Forelimb muscle (tissue), 1 donor: ENCODE results near the gene GGA1. TPM values are rescaled to one million over a fixed set of nuclear protein-coding genes. Genes with fewer than 3 reads are reported as not detected.

Experiments used
- DNase-seq: peaks from one replicate; pipeline ENCODE4 v3.0.0-alpha.2; 2013; ENCODE audit warnings: low read depth
- polyA plus RNA-seq: library from polyadenylated mRNA; unstranded; fragments of 120-200 nt; gene quantifications from one replicate; pipeline ENCODE4 v1.2.1, GENCODE V29; 2013; ENCODE audit not compliant: insufficient read length

GGA1 gene
- polyA plus RNA-seq, 1 donor: 44.8 TPM

DNA sequence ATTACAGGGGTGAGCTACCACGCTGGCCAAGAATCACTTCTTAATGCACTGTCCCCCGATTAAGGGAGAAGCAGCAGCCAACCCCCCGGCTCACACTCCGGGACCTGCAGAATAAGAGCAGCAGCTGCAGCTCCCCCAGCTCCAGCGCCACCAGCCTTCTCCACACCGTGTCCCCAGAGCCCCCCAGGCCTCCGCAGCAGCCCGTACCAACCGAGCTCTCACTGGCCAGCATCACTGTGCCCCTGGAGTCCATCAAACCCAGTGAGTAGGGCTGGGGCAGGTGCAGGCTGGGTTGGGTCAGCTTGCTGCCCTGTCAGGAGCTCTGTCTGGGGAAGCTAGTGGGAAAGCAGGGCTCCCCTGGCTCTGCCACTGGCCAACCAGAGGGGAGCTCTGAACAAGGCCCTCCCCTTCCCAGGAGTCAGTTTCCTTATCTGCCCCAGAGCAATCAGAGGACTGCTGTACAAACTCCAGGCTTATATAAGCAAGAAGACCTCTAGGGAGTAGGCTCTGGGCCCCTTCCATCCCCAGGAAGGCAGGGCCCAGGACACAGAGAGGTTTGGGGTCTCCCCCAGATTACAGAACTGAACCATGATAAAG is 22.3 kb downstream of the GGA1 start:
- DNase-seq: no peak

DNA sequence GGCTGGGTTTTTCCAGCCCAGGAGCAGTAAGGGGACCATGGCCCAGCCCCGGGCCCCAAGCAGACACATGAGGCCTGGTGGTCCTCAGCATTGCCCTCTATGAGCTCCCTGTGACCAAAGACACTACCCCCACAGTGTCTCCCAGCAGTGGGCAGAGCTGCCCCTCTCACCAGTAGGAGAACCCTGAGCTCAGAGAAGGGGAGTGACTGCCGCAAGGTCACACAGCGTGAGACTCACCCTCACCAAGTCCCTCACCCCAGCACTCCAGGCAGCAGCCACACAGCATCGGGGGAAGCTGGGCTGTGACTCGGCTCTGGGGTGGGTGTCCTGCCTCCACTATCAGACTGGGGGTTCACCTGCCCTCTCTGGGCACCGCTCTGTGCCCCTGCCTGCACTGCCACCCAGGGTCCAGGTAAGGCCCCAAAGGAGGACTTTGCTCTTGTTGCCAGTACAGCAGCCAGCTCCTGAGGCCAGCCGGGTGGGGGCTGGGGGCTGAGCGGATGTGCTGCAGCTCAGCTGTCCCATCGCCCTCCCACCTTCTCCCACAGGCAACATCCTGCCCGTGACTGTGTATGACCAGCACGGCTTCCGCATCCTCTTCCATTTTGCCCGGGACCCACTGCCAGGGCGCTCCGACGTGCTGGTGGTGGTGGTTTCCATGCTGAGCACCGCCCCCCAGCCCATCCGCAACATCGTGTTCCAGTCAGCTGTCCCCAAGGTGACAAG is 23.0 kb downstream of the GGA1 start:
- no peak for DNase-seq

DNA sequence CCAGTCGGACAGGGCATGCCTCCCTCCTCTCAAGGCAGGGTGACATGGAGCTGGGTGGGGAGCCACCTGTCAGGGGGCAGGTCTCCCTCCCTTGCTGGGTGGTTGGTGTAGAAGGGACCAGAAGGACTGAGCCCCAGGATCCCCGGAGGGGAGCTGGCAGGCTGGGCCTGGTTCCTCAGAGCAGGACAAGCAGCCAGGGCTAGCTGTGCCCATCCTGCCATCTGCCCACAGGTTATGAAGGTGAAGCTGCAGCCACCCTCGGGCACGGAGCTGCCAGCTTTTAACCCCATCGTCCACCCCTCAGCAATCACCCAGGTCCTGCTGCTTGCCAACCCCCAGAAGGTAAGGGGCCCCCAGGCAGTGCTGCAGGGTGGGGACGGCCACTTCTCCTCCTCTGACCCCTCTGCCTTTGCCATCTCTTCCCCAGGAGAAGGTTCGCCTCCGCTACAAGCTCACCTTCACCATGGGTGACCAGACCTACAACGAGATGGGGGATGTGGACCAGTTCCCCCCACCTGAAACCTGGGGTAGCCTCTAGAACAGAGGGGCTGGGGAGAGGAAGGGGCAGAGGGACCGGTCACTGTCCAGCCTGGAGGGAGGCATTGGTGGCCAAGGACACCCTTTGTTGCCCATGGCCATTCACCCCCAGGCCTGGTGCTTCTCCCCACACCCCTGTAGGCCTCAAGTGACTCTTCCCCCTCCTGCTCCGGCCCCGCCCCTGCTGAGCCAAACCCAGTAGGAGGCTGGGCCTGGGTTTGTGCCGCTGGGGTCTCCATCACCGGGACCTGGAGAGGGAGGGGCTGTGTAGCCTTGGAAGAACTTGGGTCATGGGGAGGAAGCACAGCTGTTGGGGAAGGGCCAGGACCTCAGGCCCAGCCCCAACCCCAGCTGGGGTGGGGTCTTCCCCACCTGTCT is 23.8 kb downstream of the GGA1 start:
- no peak for DNase-seq

DNA sequence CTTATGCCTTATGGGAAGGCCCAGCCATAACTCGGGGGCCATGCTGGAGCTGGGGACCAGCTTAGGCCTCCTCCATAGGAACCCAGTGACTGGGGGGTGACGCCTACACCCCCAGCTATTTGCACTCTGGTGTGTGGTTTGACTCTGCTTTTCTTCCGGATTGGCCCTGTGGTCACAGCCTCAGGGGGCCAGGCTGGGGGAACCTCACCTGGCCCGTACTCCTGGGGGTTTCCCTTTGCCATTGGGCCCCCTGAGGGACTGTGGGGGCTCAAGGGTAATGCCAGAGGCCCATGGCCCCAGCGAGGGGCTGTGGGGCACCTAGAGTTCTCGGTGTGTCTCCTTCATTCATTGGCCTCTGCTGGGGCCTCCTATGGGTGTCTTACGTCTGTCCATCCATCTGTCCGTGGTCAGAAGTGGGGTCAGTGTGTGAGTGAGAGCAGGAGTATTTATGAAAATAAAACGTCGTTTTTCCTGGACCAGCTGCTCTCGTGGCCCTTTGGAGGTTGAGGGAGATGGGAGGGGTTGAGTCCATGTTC is 24.5 kb downstream of the GGA1 start:
- no peak for DNase-seq

DNA sequence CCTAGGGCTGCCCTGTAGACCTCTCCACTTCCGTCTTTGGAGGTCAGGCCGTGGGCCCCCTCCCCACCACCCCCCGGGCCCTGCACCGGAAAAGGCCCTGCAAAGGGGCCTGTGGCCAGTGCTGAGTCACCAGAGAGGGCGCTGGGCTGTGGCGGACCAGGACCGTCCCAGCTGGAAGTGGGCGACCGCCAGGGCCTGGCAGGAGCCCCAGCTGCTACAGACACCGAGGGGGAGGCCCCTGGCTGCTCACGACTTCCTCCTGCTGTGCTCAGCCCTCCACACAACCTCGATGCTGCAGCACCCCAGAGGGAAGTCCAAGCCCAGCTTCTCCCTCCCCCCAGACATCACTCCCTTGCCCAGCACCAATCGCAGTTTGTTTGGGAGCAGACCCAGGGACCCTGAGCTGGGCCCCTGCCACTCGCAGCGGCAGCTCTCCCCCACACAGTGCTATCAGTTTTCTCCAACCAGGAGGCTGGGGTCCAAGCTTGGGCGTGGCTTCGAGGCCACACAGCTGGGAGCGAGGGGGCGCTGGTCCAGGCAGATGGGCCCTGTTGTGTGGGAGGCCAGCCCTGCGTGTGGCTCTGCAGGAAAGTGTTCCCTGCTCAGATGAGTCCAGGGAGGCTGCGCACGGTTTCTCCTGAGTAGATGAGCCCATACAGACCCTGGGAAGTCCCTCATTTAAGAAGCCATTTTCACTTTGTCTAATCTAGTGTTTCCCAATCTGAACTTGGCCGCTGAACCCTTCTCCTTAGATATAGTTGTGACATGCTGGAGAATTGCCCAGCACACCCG is 25.2 kb downstream of the GGA1 start:
- DNase-seq: peak; percentile 79

DNA sequence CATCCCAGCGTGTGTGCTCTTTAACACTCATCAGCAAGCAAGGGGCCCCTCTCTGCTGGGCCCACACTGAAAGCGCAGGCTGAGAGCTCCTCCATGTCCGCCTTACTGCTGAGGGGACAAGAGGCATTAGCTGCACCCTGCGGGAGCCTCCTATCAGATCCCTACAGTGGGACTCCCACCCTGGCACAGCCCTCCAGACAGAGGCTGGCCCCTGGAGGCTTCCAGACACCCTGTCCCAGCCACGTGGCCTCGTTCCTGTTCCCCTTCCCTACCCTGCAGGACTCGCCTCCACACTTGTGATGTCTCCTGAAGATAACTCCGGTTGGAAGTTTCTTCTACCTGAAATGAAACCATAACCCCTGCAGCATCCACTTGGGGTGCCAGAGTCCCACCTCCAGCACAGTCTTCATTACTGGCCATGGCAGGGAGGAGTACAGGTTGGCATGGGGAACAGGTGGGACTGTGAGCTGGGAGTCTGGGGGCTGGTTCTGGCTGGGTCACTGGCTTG is 25.8 kb downstream of the GGA1 start:
- DNase-seq: no peak

DNA sequence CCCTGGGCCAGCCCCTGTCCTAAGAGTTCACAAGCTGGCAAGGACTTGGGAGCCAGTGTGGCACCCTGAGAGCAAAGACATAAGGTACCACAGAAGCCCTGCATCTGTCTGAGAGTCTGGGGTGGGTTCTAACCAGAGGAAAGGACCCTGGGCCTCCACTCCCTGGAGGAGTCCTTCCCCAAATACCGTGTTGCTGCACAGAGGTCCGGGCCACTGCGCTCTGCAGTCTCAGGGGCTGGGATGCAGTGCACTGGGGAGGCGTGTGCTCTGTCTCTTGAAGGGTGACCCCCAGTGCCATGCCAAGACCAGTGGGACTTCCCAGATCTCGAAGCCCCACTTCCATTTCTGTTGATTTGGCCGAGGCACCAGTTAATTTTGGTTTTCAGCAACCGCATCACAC is 26.5 kb downstream of the GGA1 start:
- no peak for DNase-seq

DNA sequence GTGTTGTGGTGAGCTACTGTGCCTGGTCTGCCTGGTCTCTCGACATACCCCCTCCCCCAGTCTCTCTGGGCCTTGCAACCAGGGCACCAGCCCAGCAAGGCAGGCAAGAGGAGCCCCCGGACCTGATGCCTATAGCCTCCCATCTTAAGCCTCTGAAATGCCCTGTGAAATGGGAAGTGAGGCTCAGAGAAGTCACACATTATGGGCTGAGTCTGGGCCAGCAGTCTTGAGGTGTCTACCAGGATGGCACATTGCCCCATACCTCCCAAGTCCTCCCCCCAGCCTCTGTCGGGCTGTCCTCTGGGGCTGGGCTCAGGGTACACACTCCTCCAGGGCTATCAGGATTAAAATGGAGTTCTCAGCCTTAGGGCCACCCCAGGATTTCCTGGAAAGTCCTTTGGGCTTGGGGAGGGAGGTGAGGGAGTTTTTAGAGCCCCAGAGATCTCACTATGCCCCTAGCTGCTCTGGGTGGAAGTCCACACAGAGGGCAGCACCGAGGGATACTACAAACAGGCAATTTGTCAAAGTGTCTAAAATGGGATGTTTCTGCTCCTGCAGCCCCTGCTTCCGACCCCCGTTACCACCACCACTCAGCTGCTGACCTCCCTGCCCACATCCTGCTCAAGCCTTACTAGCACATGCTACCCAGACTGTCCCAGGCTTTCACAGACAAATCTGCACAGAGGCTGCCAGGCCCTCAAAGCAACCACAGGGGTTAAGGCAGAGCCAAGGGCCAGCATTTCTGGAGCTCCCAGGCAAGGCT is 27.7 kb downstream of the GGA1 start:
- no peak for DNase-seq

DNA sequence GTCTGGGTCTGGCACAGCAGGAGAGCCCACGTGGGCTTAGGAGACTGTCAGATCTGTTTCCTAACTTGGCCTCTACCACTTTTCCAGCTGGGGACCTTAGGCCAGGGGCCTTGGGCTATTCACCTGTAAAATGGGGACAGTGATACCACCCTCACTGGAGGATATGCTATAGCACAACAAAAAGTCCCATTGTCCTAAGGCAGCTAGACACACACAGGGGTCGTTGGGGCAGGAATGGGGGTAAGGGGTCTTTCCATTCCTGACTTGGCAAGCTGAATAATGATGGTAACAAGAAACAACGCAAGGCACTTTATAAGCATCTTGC is 28.3 kb downstream of the GGA1 start:
- no peak for DNase-seq

DNA sequence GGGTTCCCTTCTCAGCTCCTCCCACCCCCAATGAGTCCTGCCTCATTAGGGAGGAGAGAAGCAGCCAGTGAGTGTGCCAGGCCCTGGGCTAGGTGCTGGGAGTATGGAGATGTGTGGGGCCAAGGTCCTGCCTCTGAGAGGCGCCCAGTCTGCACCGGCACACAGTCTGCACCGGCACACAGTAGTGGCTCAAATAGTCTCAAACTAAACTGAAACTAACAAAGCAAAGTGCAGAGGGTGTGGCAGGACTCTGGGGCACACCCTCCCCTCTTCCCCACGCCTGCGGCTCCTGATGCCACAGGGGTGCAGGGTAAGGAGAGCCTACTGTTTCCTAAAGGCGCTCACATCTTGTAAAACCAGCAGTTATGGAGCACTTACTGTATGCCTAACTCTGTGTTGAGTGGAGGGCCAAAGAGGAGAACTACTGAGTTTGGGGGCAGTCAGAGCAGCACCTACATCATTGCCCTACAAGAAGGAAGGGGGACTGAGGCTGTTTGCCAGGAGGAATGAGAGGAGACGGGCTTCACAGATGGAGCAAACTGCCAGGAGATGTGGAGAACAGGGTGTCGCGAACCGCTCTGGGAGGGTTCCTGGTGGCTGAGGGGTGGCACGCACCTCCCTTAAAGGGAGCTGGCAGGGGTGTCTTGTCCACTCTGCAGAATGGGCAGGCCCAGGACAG is 29.9 kb downstream of the GGA1 start:
- no peak for DNase-seq

DNA sequence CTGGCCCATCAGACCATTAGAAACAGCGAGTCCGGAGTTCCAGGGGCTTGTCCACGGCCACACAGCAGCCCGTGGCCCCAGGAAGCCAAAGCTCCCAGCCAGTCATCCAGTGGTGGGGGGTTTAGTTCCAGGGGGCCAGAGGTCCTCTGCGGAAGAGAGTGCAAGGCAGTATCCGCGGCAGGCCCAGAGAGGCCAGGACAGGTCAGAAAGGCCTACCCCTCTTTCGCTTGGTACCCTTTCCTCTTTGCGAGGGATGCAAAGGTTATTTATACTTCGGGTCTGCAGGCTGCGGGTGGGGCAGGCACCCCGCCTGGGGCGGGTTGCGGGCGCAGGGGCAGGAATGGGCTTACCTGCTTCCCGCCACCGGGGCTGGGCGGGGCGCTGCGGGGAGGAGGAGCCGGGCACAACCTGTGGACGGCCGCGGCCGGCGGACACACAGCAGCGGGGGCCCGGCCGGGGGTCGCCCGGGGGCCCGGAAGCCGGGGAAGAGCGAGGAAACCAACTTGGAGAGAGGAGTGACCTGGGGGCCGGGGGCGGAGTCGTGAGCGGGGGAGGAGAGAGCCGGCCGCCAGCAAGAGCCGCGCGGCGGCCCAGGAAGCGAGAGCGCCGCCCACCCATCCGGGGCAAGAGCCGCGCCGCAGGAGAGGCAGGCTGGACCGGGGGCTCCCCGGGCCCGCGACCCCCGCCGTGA is 30.6 kb downstream of the GGA1 start, which contains the start of gene SH3BP1:
TSS of gene SH3BP1 (plus strand) at position 600 of the 691 bp plus-strand sequence. CDS start 119 bp downstream, outside the sequence.
- DNase-seq: no peak

DNA sequence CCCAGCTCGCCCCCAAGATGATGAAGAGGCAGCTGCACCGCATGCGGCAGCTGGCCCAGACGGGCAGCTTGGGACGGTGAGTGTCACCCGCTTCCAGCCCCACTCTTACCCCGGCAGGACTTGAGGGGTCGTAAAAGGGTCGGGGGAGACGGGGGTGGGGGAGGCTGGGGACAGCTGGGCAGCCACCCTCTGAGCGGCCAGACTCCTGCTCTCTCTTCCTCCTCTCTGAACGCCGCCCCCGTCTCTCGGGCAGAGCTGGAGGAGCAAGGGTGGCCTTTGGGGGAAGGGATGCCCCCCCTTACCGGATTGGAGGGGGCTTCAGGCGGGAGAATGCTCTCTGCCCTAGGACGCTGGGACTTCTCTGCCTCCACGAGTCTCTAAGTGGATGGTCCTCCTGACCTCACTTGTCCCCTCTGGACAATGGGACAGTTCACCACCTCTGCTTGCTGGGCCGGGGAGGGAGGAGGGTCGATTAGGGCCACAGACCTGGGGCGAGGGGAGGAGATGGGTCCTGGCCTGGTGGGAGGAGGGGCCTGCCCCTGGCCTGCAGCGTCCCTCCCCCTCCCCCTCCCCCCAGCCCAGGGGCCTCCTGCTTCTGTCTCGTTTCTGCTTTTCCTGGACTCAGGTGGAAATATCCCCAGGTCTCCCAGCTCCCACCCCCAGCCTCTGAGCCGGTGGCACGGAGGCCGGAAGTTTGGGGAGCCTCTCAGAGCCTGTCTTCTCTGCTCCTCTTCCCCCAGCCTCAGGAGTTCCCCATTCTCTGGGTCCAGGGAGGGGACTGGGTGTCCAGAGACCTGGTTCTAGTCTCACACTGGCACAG is 31.3 kb downstream of the GGA1 start:
- DNase-seq: no peak

DNA sequence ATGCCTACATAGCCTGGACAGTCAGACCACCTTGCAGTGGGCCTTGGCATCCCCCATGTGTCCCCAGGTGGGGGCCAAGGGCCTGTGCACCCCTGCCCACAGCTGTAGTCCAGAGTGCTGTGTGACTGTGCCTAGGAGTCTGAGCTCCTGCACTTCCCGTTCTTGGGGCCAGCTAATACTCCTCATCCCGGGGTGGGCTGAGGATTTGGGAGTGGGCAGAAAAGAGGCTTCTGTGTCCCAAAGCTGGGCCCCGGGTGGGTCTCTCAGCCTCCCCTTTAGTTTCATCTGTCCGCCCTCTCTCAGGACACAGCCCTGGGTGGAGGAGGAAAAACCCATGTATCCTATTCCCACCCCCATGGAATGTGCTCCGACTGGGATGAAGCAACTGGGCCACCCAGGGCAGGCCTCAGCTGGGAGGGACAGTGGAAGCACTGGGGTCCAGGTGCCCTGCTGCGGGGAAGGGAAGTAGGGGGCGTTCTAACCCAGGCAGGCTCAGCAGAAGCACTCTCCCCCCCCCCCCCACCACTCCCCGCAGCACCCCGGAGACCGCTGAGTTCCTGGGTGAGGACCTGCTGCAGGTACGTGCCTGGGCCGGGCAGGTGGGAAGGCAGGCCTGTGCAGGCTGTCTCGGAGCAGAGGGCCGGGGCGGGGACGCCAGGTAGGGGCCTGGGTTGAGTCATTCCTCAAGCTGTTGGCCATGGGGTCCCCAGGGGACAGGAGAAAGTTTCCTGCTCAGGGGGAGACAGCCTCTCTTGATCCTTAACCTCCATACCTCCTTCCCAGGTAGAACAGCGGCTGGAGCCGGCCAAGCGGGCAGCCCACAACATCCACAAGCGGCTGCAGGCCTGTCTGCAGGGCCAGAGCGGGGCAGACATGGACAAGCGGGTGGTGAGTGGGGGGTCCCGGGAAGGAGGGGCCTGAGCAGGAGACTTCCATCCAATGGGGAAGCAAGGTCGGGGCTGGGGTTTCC is 32.2 kb downstream of the GGA1 start:
- no peak for DNase-seq

DNA sequence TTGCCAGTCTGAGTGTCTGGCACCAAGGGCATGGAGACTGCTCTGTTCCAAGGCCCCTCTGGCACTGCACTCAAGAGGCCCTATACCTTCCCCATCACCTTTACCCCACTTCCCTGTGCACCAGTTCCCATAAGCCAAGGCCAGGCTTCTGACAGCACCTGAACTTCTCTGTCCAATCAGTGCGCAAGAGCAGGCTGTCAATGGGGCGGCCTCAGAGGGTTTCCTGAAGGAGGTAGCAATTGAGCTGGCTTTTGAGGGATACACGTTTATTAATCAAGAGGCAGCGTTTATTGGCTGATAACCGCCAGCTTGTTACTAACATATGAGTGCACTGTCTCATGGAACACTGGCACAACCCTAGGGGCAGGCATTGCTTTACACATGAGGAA is 32.9 kb downstream of the GGA1 start:
- DNase-seq: no peak

DNA sequence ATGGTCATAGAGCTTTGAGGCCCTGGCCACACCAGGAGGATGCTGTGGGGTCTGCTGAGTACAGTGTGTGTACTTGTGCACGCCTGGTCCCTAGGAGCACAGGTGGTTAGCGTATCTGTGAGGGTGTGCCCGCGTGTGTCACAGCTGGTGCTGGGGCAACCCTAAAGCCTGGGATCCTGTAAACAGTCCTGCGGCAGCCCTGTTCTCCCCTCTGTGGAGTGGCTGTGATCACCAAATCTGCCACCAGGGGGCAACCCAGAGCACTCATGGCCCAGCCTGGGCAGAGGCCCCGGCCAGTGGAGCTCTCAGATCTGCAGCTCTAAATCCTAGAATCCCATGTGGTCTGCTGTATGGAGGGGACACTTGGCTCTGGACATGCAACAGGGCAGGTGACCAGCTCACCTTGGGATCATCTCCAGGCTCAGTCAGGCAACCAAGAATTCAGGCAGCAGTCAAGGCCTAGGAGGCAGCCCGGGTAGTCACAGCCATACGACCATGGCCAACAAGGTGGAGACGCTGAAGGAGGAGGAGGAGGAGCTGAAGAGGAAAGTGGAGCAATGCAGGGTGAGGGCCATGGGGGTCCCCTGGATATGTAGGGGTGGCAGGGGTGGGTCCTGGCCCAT is 34.7 kb downstream of the GGA1 start:
- DNase-seq: no peak

DNA sequence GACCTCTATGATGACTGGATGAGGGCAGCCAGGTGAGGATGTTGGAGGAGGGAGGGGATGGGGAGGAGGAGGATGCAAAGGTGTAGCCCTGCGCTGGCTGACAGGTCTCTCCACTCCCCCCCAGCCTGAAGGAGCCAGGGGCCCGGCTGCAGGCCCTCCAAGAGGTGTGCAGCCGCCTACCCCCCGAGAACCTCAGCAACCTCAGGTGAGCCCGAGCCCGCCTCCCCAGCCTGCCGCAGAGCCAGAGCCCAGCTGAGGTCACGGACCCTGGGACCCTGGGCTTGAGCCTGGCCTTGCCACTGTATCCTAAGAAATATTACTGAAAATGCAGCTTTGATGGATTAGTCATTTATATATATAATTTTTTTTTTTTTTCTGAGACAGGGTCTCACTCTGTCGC is 38.7 kb downstream of the GGA1 start:
- no peak for DNase-seq

DNA sequence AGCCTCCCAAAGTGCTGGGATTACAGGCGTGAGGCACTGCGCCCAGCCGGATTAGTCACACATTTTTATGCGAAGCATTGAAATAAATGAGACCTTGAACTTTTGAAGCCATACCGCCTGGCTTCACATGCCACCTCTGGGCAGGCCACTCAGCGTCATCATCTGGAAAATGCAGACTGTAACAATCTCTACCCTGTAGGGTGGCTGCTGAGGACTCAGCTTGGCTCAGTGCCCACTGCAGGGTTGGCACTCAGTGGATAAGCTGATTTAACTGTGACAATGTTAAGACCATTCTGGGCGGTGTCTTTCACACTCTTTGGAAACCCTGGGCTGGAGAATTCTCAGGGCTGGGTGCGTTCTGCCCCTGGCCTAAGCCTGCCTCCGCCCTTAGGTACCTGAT is 39.3 kb downstream of the GGA1 start:
- no peak for DNase-seq
